ENCODE measurements around the gene DTNBP1.

DNA sequence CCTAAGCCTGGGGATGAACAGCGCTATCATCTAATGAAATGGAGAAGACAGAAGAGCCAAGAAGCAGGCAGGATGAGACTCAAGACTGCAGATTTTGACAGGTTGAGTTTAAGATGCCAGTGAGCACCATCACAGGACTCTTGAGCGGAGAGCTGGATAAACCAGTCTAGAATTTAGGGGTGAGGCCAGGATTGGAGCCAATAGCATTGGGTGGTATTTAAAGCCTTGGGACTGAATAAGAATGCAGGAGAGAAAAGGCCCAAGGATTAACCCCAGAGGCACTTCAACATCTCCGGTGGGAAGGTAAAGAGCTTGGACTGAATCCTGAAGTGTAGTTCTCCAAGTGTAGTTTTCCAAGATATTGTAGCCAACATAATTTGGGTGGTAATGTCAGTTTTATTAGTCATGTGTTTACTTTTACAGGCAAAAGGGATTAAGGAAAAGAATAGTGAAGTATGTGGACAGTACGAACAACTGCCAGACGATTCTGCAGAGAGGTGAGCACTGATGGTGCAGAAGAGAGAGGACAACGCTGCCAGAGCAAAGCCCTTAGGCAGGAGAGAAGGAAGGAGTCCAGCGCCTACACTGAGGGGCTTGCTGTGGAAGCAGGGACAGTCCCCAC lies 85.2 kb downstream of the DTNBP1 start:
- TF ChIP-seq, protein P1, sequence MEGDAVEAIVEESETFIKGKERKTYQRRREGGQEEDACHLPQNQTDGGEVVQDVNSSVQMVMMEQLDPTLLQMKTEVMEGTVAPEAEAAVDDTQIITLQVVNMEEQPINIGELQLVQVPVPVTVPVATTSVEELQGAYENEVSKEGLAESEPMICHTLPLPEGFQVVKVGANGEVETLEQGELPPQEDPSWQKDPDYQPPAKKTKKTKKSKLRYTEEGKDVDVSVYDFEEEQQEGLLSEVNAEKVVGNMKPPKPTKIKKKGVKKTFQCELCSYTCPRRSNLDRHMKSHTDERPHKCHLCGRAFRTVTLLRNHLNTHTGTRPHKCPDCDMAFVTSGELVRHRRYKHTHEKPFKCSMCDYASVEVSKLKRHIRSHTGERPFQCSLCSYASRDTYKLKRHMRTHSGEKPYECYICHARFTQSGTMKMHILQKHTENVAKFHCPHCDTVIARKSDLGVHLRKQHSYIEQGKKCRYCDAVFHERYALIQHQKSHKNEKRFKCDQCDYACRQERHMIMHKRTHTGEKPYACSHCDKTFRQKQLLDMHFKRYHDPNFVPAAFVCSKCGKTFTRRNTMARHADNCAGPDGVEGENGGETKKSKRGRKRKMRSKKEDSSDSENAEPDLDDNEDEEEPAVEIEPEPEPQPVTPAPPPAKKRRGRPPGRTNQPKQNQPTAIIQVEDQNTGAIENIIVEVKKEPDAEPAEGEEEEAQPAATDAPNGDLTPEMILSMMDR (IDR thresholded peaks at IDR 0.05), result no peak
- TF ChIP-seq POLR2A (IDR thresholded peaks at IDR 0.05), result no peak
